ENCODE data around the gene CAPN10. TPM values are rescaled to one million over a fixed set of nuclear protein-coding genes. Genes with fewer than 3 reads are reported as not detected.

Gene CAPN10
- polyA plus RNA-seq, 3 donors = 7.3 to 57.0 (median 7.4) TPM

DNA sequence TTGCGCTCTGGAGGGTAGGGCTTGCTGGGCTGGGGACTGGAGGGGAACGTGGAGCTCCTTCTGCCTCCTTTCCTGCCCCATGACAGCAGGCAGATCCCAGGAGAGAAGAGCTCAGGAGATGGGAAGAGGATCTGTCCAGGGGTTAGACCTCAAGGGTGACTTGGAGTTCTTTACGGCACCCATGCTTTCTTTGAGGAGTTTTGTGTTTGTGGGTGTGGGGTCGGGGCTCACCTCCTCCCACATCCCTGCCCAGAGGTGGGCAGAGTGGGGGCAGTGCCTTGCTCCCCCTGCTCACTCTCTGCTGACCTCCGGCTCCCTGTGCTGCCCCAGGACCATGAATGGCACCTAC, 43.1 kb downstream of the CAPN10 start:
- intact Hi-C loops (cut with micrococcal nuclease) = loop anchor here in 1 of 2 donors (5.0 kb wide), 1 partner anchor 67 kb away; the partner anchor contains the start of gene DUSP28
- 86% methylated on average over 3 of the region's 5 CpGs for WGBS (ENCODE audit: insufficient coverage)

DNA sequence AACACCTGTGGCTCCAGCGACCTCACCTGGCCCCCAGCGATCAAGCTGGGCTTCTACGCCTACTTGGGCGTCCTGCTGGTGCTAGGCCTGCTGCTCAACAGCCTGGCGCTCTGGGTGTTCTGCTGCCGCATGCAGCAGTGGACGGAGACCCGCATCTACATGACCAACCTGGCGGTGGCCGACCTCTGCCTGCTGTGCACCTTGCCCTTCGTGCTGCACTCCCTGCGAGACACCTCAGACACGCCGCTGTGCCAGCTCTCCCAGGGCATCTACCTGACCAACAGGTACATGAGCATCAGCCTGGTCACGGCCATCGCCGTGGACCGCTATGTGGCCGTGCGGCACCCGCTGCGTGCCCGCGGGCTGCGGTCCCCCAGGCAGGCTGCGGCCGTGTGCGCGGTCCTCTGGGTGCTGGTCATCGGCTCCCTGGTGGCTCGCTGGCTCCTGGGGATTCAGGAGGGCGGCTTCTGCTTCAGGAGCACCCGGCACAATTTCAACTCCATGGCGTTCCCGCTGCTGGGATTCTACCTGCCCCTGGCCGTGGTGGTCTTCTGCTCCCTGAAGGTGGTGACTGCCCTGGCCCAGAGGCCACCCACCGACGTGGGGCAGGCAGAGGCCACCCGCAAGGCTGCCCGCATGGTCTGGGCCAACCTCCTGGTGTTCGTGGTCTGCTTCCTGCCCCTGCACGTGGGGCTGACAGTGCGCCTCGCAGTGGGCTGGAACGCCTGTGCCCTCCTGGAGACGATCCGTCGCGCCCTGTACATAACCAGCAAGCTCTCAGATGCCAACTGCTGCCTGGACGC, 43.6 kb downstream of the CAPN10 start:
- H3K36me3 Mint-ChIP-seq = peaks cover 23 to 46% of the 10 kb centered on the region in 2 donors
- intact Hi-C loops (cut with micrococcal nuclease) = loop anchor here in 1 of 2 donors (5.0 kb wide), 1 partner anchor 68 kb away; the partner anchor contains the start of gene DUSP28
- Histone ChIP-seq H3K4me1 (ENCODE audit: control insufficient read depth in 1 of 2, insufficient read depth in 2 of 2, low read length in 2 of 2) (peaks cover 27 to 38% of the 10 kb centered on the region in 2 donors), H4K20me1 (ENCODE audit: insufficient read depth, low read length) (peaks cover 6% of the 10 kb centered on the region), H2AFZ (ENCODE audit: insufficient read depth, low read depth, low read length, poor library complexity, severe bottlenecking) (no peak overlapping the region), H3K27ac (ENCODE audit: low read depth in 1 of 2, low read length in 2 of 2) (no peak overlapping the region), H3K36me3 (replicated peaks in 1 of 2; ENCODE audit: control insufficient read depth in 1 of 2, insufficient read depth in 2 of 2, low read length in 2 of 2) (peaks cover 34 to 35% of the 10 kb centered on the region in 2 donors), H3K27me3 (ENCODE audit: control insufficient read depth in 2 of 2, insufficient read depth in 2 of 2, low read length in 2 of 2) (no peaks in the 10 kb centered on the region), H3K79me2 (ENCODE audit: insufficient read depth, low read length) (peaks cover 19% of the 10 kb centered on the region), H3K4me2 (replicated peaks; ENCODE audit: extremely low read depth, low read length, poor library complexity, severe bottlenecking) (no peak overlapping the region), H3K9ac (ENCODE audit: insufficient read depth, low read length, poor library complexity, severe bottlenecking) (no peak overlapping the region), H3K9me3 (replicated peaks in 1 of 2; ENCODE audit: control insufficient read depth in 1 of 2, insufficient read depth in 1 of 2, low read length in 2 of 2) (peaks cover 12 to 20% of the 10 kb centered on the region in 2 donors), H3K4me3 (replicated peaks in 1 of 3; ENCODE audit: low read depth in 2 of 3, low read length in 3 of 3) (no peak overlapping the region)
- TF ChIP-seq, protein P1, sequence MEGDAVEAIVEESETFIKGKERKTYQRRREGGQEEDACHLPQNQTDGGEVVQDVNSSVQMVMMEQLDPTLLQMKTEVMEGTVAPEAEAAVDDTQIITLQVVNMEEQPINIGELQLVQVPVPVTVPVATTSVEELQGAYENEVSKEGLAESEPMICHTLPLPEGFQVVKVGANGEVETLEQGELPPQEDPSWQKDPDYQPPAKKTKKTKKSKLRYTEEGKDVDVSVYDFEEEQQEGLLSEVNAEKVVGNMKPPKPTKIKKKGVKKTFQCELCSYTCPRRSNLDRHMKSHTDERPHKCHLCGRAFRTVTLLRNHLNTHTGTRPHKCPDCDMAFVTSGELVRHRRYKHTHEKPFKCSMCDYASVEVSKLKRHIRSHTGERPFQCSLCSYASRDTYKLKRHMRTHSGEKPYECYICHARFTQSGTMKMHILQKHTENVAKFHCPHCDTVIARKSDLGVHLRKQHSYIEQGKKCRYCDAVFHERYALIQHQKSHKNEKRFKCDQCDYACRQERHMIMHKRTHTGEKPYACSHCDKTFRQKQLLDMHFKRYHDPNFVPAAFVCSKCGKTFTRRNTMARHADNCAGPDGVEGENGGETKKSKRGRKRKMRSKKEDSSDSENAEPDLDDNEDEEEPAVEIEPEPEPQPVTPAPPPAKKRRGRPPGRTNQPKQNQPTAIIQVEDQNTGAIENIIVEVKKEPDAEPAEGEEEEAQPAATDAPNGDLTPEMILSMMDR (IDR thresholded peaks at IDR 0.05) = no peak
- H3K27me3 Mint-ChIP-seq (ENCODE audit: low read depth in 3 of 3) = peaks cover 0 to 3% (median 2%) of the 10 kb centered on the region in 3 donors
- H3K9me3 Mint-ChIP-seq = peaks cover 19 to 33% (median 26%) of the 10 kb centered on the region in 7 donors
- peak in 1 of 3 donors; percentile 5 for DNase-seq
- H3K4me3 Mint-ChIP-seq = no peak overlapping the region
- peaks cover 27% of the 10 kb centered on the region for H3K4me1 Mint-ChIP-seq
- WGBS (ENCODE audit: insufficient coverage) = 96% methylated on average over 49 of the region's 50 CpGs
- H3K27ac Mint-ChIP-seq = peak overlapping the region in 1 of 7 donors; percentile 48

More for the DNA sequence above, 43.1 kb downstream of the CAPN10 start:
- peaks cover 31 to 38% of the 10 kb centered on the region in 2 donors for H3K4me1 ChIP-seq (ENCODE audit: control insufficient read depth in 1 of 2, insufficient read depth in 2 of 2, low read length in 2 of 2)
- peaks cover 12 to 20% of the 10 kb centered on the region in 2 donors for H3K9me3 ChIP-seq (replicated peaks in 1 of 2; ENCODE audit: control insufficient read depth in 1 of 2, insufficient read depth in 1 of 2, low read length in 2 of 2)
- peaks cover 28% of the 10 kb centered on the region for H3K4me1 Mint-ChIP-seq
- no peak overlapping the region for H3K4me3 ChIP-seq (replicated peaks in 1 of 3; ENCODE audit: low read depth in 2 of 3, low read length in 3 of 3)
- peak in 1 of 3 donors; percentile 4 for DNase-seq
- peak overlapping the region in 1 of 7 donors; percentile 48 for H3K27ac Mint-ChIP-seq
- no peak overlapping the region for H2AFZ ChIP-seq (ENCODE audit: insufficient read depth, low read depth, low read length, poor library complexity, severe bottlenecking)
- peaks cover 23 to 46% of the 10 kb centered on the region in 2 donors for H3K36me3 Mint-ChIP-seq
- H3K9ac ChIP-seq (ENCODE audit: insufficient read depth, low read length, poor library complexity, severe bottlenecking) = no peak overlapping the region
- H3K79me2 ChIP-seq (ENCODE audit: insufficient read depth, low read length) = peaks cover 19% of the 10 kb centered on the region
- peaks cover 15 to 27% (median 22%) of the 10 kb centered on the region in 7 donors for H3K9me3 Mint-ChIP-seq
- H3K4me3 Mint-ChIP-seq = no peak overlapping the region
- H3K27me3 ChIP-seq (ENCODE audit: control insufficient read depth in 2 of 2, insufficient read depth in 2 of 2, low read length in 2 of 2) = no peaks in the 10 kb centered on the region
- H3K27me3 Mint-ChIP-seq (ENCODE audit: low read depth in 3 of 3) = peaks cover 0 to 3% (median 2%) of the 10 kb centered on the region in 3 donors
- H4K20me1 ChIP-seq (ENCODE audit: insufficient read depth, low read length) = peaks cover 6% of the 10 kb centered on the region
- TF ChIP-seq, protein P1 (IDR thresholded peaks at IDR 0.05) = no peak
- peaks cover 34 to 35% of the 10 kb centered on the region in 2 donors for H3K36me3 ChIP-seq (replicated peaks in 1 of 2; ENCODE audit: control insufficient read depth in 1 of 2, insufficient read depth in 2 of 2, low read length in 2 of 2)
- no peak overlapping the region for H3K27ac ChIP-seq (ENCODE audit: low read depth in 1 of 2, low read length in 2 of 2)
- H3K4me2 ChIP-seq (replicated peaks; ENCODE audit: extremely low read depth, low read length, poor library complexity, severe bottlenecking) = no peak overlapping the region
